GM23248 (cell line): Measurements from ENCODE around the gene C1orf105. TPM values are rescaled to one million over a fixed set of nuclear protein-coding genes. Genes with fewer than 3 reads are reported as not detected.

Experiments
- DNase-seq: peaks from one replicate; pipeline ENCODE4 v3.0.0-alpha.2; 2015
- H2AFZ ChIP-seq: fragments of 200-600 bp; sonication (generic); 2 replicates; pipeline ENCODE4 v1.6.1; 2016; ENCODE audit warnings: antibody characterized with exemption
- H3F3A ChIP-seq: fragments of 200-600 bp; sonication (generic); 2 replicates; pipeline ENCODE4 v1.6.1; 2016; ENCODE audit warnings: mild to moderate bottlenecking, antibody characterized with exemption, mixed run types; ENCODE audit not compliant: insufficient read depth
- H3K27ac ChIP-seq: fragments of 200-600 bp; sonication (generic); 2 replicates; pipeline ENCODE4 v1.5.1; 2016; ENCODE audit warnings: mild to moderate bottlenecking
- H3K27me3 ChIP-seq: fragments of 200-600 bp; sonication (generic); replicated peaks from 2 replicates; pipeline ENCODE4 v1.6.1; 2016; ENCODE audit warnings: mild to moderate bottlenecking; ENCODE audit not compliant: insufficient read depth
- H3K36me3 ChIP-seq: fragments of 200-600 bp; sonication (generic); 2 replicates; pipeline ENCODE4 v1.6.1; 2016; ENCODE audit warnings: low read depth, mild to moderate bottlenecking
- H3K4me1 ChIP-seq: fragments of 200-600 bp; sonication (generic); 2 replicates; pipeline ENCODE4 v1.6.1; 2016; ENCODE audit warnings: mild to moderate bottlenecking; ENCODE audit not compliant: insufficient read depth
- H3K4me2 ChIP-seq: fragments of 200-600 bp; sonication (generic); one replicate; pipeline ENCODE4 v1.6.1; 2016; ENCODE audit warnings: mild to moderate bottlenecking; ENCODE audit not compliant: unreplicated experiment
- H3K4me3 ChIP-seq: fragments of 200-600 bp; sonication (generic); 2 replicates; pipeline ENCODE4 v1.5.1; 2016; ENCODE audit warnings: mild to moderate bottlenecking
- H3K79me2 ChIP-seq: fragments of 200-600 bp; sonication (generic); 2 replicates; pipeline ENCODE4 v1.6.1; 2016; ENCODE audit warnings: mild to moderate bottlenecking; ENCODE audit not compliant: insufficient read depth
- H3K9ac ChIP-seq: fragments of 200-600 bp; sonication (generic); 2 replicates; pipeline ENCODE4 v1.6.1; 2016; ENCODE audit warnings: mild to moderate bottlenecking
- H3K9me2 ChIP-seq: fragments of 200-600 bp; sonication (generic); 2 replicates; pipeline ENCODE4 v1.6.1; 2016; ENCODE audit warnings: mixed run types, mild to moderate bottlenecking, moderate library complexity; ENCODE audit not compliant: insufficient read depth
- H3K9me3 ChIP-seq: fragments of 200-600 bp; sonication (generic); one replicate; pipeline ENCODE4 v1.6.1; 2017; ENCODE audit warnings: low read depth
- H4K20me1 ChIP-seq: fragments of 200-600 bp; sonication (generic); 2 replicates; pipeline ENCODE4 v1.6.0; 2016; ENCODE audit not compliant: insufficient read depth
- EZH2 ChIP-seq: fragments of 200-600 bp; sonication (generic); IDR thresholded peaks from 2 replicates; pipeline ENCODE4 v1.6.1; 2018; ENCODE audit warnings: antibody characterized with exemption, mild to moderate bottlenecking; ENCODE audit not compliant: insufficient read depth, poor library complexity, severe bottlenecking
- EZH2phosphoT487 ChIP-seq: fragments of 200-600 bp; sonication (generic); IDR thresholded peaks from 2 replicates; pipeline ENCODE4 v1.6.1; 2018; ENCODE audit warnings: antibody characterized with exemption, moderate library complexity, mild to moderate bottlenecking, low read depth; ENCODE audit not compliant: insufficient read depth
- WGBS, 2 experiments: methylation state at CpG; one replicate each; pipeline ENCODE4 v1.1.6; 2015 to 2017; ENCODE audit warnings: low lambda C conversion rate in 2 of 2, low coverage in 1 of 2; ENCODE audit errors: missing lambda C conversion rate in 2 of 2; 5-methylcytosine and 5-hydroxymethylcytosine counted together
- in situ Hi-C: fragments of 300-500 bp; cut with MboI; formaldehyde crosslinking; loops from 2 replicates; pipeline ENCODE4 v1.15.0; 2020
- polyA plus RNA-seq: library from polyadenylated mRNA; unstranded; fragments of >200 nt; fragmentation: Nextera tagmentation; extraction: Ambion mirVana; gene quantifications from 2 replicates; pipeline ENCODE4 v1.2.1, GENCODE V29; 2016
- total RNA-seq: library from RNA; depleted of rRNA; stranded (reverse); fragments of >200 nt; shearing (Covaris generic); gene quantifications from 2 replicates; pipeline ENCODE4 v1.2.3, GENCODE V29; 2014

The C1orf105 gene
- total and polyA plus RNA-seq, 2 experiments from 2014 or later, result not detected

DNA sequence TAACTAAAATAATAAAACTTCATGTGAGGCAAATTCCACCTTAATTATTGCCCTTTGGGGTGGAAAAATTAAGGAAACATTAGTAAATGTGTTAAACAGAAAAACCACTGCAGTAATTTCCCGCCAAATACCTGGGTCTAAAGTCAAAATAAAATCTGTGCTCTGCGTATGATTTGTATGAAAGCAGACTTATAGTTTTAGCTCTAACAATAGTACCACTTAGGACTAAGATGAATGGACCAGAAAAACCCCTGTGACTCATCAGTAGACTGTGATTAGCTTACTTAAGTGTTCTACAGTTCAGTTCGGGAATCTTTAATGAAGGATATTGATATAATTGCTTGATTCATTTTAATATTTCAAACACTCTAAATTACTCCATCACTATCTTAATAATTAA, 23.3 kb upstream of the C1orf105 start:
- H3K4me2 ChIP-seq, result peak overlapping the region; percentile 15
- no peaks in the 10 kb centered on the region for H4K20me1 ChIP-seq
- H3K9ac ChIP-seq, result no peak overlapping the region
- no peaks in the 10 kb centered on the region for H3K9me2 ChIP-seq
- WGBS, 2 experiments, result 29 to 32% methylated on average over 3 of the region's 3 CpGs
- no peaks in the 10 kb centered on the region for H3K36me3 ChIP-seq
- no peaks in the 10 kb centered on the region for H3K9me3 ChIP-seq
- peak; percentile 75 for DNase-seq
- no peak overlapping the region for H3K4me3 ChIP-seq
- H3K79me2 ChIP-seq, result no peaks in the 10 kb centered on the region
- no peaks in the 10 kb centered on the region for H3K27me3 ChIP-seq
- no peak overlapping the region for H2AFZ ChIP-seq
- TF ChIP-seq EZH2phosphoT487 (no peak), EZH2 (no peak)
- H3K4me1 ChIP-seq, result peaks cover 62% of the 10 kb centered on the region
- H3K27ac ChIP-seq, result peak overlapping the region; percentile 87; the same call in 1 of the 2 replicates
- H3F3A ChIP-seq, result peaks cover 21% of the 10 kb centered on the region
- in situ Hi-C loops, result no loop called here

DNA sequence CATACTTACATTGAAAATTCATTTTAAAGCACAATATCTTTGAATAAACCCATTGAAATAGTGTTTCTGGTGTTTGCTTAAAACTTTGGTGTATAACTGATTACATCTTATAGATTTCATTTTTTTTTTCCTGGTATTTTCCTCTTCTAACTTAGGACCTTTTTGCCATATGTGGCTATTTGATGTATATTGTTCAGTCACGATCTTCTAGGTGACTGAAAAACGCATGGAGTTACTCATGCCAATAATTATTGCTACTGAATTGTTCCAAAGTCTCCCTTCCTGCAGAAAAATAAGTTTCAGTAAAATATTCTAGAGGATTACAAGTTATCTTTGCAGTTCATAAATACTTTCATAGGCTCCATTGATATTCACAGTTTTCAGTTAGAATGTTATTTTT, 22.9 kb upstream of the C1orf105 start:
- H3K4me2 ChIP-seq, result peak overlapping the region; percentile 15
- H3K36me3 ChIP-seq, result no peaks in the 10 kb centered on the region
- H3K9me3 ChIP-seq, result no peaks in the 10 kb centered on the region
- no peaks in the 10 kb centered on the region for H3K27me3 ChIP-seq
- in situ Hi-C loops, result no loop called here
- 14 to 18% methylated on average over 2 of the region's 2 CpGs for WGBS, 2 experiments
- no peaks in the 10 kb centered on the region for H4K20me1 ChIP-seq
- no peaks in the 10 kb centered on the region for H3K79me2 ChIP-seq
- H3K4me1 ChIP-seq, result peaks cover 62% of the 10 kb centered on the region
- H2AFZ ChIP-seq, result no peak overlapping the region
- H3K4me3 ChIP-seq, result no peak overlapping the region
- H3K27ac ChIP-seq, result peak overlapping the region; percentile 87
- H3F3A ChIP-seq, result peaks cover 21% of the 10 kb centered on the region
- no peak overlapping the region for H3K9ac ChIP-seq
- TF ChIP-seq EZH2, result no peak
- H3K9me2 ChIP-seq, result no peaks in the 10 kb centered on the region
- no peak for DNase-seq

DNA sequence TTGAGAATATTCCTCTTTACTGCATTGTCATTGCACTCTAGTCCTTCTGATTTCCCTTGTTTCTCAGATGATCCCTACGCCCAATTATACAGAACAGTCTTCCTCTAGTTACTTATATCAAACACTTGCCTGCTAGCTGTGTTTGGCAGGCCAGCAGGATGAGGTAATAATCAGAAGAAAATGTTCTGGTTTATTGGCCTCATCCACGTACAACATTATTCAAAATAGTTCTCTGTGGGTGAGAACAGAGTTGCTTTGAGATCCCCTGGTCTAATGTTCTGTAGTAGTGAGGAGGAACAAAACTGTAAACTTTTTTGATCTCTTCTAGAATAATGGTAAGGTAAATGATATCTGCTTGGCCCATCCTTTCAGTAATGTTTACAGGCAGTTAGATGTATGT, 22.3 kb upstream of the C1orf105 start:
- Histone ChIP-seq H4K20me1 (no peaks in the 10 kb centered on the region), H3K4me3 (peak overlapping the region; percentile 48; the same call in 1 of the 2 replicates), H3K79me2 (no peaks in the 10 kb centered on the region), H3F3A (peaks cover 21% of the 10 kb centered on the region), H3K27me3 (no peaks in the 10 kb centered on the region), H3K9me2 (no peaks in the 10 kb centered on the region), H3K4me2 (peak overlapping the region; percentile 72), H3K27ac (peak overlapping the region; percentile 87), H3K36me3 (no peaks in the 10 kb centered on the region), H2AFZ (peak overlapping the region; percentile 56), H3K9ac (peak overlapping the region; percentile 64; the same call in 1 of the 2 replicates), H3K4me1 (peaks cover 57% of the 10 kb centered on the region), H3K9me3 (no peaks in the 10 kb centered on the region)
- TF ChIP-seq EZH2 (no peak), EZH2phosphoT487 (no peak)
- peak; percentile 53 for DNase-seq
- WGBS, 2 experiments, result 18 to 27% methylated on average over 2 of the region's 2 CpGs
- in situ Hi-C loops, result no loop called here

DNA sequence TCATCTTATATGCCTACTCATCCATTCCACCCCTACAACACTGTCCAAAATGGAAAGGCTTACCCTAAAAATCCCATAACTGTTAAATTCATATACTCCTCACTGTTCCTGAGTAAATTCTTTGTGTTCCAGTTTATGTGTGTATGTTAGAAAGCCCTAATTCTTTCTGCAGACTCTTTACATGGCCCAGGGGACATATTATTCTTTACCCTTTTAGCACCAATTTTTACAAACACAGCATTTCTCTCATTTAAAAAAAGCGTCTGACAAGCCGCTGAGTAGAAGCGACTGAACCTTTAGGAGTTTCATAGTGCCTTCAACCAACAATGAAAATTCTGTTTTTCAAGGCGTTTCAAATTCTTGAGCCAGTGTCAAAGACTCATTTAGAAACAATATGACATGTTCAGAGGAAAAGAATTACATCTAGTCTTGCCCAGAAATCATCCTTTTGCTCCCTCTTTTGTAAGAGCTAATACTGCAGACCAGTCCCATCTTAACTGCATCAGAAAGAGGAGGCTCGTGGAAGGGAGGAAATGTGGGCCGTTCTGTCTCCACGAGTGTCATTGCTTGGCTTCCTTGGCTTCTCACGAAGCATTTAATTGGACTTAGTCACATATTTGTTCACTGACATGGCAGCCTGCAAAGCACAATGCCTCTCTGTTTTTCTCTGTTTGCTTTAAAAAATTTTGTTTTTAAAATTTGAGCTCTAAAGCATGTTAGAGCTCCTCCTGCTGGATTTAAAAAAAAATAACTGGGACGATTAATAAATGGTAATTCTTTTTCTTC, 21.3 kb upstream of the C1orf105 start:
- H3F3A ChIP-seq, result peaks cover 21% of the 10 kb centered on the region
- peak overlapping the region; percentile 87 for H3K27ac ChIP-seq
- peak overlapping the region; percentile 64 for H3K9ac ChIP-seq
- H3K79me2 ChIP-seq, result no peaks in the 10 kb centered on the region
- H3K36me3 ChIP-seq, result no peaks in the 10 kb centered on the region
- in situ Hi-C loops, result no loop called here
- peak overlapping the region; percentile 48 for H3K4me3 ChIP-seq
- H3K9me3 ChIP-seq, result no peaks in the 10 kb centered on the region
- H3K4me2 ChIP-seq, result peak overlapping the region; percentile 72
- H3K27me3 ChIP-seq, result no peaks in the 10 kb centered on the region
- DNase-seq, result peak; percentile 98
- peak overlapping the region; percentile 56 for H2AFZ ChIP-seq
- 1 to 2% methylated on average over 9 of the region's 9 CpGs for WGBS, 2 experiments
- no peaks in the 10 kb centered on the region for H4K20me1 ChIP-seq
- peaks cover 57% of the 10 kb centered on the region for H3K4me1 ChIP-seq
- no peaks in the 10 kb centered on the region for H3K9me2 ChIP-seq
- TF ChIP-seq EZH2 (no peak), EZH2phosphoT487 (no peak)
